Measurements from ENCODE around the gene PDGFRB.

PDGFRB gene

DNA sequence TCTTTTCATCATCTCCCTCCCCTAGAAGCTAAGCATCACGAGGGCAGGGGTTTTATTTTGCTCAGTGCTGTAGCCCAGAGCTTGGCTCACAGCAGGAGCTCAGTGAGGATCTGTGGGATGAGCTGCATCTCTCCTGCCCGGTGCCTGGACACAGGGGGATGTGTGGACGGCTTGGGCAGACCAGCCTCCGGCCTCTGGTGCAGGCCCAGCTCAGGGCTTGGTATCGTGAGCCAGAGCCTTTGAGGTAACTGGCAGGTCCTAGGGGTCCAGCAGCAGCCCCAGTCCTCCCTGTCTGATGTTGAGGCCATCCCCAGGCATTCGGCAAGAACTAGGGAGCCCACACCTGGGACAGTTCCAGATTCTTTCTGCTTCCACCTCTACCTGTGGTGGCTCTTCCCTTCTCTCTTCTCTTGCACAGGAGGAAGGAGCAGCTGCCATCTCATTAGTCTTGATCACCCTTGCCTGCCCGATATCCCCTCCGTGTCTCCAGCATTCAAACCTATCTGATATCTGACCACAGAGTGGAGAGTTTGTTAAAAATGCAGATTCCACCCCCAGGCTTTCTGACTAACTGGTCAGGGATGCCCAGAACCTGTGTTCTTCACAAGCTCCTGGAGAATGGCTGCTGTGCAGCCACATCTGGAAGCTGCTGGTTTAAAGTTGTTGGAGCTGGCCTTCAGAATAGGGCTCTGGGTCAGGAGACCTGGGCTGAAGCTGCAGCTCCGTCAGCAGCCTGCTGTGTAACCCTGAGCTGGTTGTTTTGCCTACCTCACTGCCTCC, 26.3 kb upstream of the PDGFRB start:
- no peak for DNase-seq

DNA sequence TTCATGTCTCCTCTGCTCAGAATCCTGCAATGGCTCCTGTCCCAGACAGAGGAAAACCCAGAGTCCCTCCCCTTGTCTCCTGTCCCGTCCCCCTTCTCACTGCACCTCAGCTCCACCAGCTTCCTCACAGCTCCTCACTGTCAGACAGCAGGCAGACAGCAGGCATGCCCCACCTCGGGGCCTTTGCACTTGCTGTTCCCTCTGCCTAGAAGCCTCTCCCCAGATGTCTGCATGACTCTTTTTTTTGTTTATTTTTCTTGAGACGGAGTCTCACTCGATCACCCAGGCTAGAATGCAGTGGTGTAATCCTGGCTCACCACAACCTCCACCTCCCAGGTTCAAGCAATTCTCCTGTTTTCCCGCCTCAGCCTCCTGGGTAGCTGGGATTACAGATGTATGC, 25.4 kb upstream of the PDGFRB start:
- no peak for DNase-seq

DNA sequence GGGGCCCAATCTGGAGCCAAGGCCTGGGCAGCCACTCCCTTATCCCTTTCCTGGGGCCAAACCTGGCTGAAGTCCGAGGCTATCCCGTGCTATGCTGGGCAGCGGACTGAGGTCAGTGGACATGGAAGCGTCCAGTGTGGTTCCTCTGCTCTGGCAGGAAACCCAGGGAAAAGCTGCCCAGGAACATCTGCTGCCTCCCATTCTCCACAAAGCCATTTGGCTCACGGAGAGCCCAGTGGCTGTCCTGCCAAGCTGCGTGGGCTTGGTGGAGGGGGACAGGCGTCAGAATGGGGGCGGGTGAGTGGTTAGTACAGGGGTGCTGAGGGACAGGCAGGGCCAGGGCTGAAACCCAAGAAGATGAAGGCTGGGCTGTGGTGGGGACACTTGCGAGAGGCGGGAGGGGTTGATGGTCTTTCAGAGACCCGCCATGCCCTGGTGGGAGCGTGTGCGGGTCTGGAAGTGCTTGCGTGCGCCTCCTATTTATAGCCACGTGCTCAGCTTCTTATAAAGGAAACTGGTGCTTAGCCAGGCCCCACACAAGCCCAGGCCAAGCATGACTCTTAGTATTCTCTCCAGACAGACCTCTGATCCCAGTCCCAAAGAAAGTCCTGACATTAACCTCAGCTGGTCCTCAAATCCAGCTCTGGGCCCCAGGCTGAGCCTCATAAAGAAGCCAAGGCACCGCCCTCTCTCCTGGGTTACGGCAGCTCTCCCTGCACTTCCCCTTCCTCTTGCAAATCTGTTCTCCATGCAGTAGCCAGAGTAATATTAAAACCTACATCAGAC, 24.8 kb upstream of the PDGFRB start:
- no peak for DNase-seq

DNA sequence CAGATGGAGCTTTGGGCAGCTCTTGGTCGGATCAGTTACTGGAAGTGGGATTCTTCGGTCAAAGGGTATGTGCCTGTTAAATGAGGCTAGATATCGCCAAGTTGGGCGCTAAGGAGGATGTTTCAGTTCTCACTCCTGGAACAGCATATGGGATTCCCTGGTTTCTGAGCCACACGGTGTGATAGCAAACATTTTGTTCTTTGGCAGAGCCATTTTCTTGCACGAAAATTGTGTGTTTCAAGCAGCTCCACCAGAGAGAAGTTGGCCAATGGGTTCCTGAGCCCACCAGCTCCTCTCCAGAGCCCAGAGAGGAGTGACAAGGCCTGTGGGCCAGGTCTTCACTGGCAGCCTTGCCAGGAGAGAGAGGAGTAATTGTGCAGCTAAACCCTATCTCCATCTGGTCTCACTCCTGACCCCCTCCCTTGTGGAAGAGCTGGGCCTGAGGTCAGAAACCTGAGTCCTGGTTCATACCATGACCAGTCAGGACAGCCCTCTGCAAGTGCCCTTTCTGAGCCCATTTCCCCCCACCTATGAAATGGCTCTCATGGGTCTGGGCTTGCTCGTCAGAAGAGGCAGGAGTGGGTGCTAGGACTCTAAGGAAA, 23.5 kb upstream of the PDGFRB start:
- DNase-seq, result no peak

DNA sequence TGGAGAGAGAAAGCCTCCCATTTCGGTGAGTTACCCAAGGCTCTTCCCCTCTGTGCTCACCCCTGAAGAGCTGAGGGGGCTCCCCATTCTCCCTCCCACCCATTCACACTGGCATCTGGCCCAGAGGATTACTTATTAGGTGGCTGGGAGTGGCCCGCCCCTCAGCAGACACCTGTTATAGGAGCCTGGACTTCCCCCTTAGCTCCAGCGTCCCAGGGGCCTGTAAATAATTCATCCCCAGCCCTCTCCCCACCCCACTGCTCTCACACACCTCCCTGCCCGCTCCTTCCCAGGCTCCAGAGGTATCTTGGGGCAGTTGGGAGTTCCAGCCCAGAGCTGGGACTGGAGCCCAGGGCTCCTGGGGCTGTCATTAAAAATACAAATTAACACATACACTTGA, 22.6 kb upstream of the PDGFRB start:
- DNase-seq, result no peak

DNA sequence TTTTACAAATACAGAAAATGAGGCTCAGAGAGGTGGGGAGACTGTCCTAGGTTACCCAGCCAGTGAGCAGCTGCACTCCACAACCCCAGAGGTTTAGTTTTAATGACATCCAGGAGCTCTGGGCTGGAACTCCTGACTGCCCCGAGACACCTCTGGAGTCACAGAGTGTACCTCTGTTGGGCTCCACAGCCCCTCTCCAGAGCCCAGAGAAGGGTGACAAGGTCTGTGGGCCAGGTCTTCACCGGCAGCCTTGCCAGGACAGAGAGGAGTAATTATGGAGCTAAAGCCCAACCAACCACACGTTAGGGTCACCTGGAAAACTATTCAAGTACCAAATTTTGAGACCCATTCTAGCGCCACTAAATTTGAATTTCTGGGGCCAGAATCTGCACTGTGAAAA, 22.1 kb upstream of the PDGFRB start:
- no peak for DNase-seq

DNA sequence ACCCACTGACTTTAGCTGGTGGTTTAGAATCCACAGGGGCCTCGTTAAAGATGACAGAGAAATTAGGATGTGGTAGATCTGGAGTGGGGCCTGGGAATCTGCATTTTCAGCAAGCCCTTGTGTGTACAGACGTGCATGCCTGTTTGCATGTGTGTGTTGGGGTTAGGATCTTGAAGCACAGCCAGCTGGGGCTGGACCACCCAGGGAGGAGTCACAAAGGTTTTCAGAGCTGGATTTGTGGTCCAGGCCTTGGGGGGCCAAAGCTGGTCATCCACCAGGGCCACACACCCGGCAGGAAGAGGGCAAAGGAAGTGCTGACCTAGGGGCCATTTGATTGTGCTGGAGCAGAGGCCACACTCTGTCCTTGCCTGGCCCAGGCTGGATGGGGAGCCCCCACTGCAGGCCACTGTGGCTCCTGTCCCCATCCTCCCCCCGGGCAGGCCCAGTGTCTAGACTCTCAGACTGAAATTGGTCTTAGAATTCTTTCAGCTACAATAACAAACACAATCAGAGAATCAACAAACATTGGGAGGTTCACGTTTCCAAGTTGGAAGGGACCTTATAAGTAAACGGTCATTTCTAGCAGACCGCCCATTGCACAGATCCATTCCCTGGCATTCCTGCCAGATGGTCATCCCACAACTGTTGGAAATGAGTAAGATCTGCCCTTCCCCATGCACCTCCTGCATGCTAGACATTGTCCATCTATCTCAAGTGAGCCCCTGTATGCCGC, 21.3 kb upstream of the PDGFRB start:
- DNase-seq, result no peak

DNA sequence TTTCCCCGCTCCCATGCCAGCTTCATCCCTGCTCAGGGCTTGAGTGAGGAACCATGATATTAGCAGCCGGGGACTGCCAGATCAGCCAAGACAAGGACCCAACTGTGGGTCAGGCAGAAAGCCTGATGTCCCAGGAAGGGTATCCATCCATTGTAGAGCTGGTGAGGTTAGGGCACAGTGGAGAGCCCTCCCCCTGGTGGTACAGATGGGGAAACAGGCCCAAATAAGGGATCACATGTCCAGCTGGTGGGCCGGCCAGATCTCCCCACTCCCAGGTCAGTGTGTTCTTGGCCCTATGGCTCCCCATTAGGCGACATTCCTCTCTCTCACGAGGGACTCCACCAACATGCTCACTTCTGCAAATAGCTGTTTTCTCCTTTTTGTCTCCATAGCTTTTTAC, 19.9 kb upstream of the PDGFRB start:
- no peak for DNase-seq

DNA sequence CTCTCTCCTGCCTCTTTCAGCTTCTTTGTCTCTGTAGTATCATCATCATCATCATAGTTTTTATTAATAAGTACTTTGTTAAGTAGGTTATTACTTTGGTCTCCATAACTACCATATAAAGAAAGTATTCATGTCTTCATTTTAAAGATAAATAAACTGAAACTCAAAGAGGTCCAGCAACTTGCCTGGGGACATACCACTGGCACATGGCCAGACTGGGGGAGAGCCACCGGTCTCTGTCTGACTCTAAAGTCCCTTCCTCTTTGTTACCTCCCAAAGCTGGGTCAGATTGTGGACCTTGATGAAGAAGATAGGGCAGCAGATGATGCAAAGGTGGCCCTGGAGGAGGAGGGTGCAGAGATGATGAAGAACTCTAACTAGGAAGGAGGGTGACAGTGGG, 19.4 kb upstream of the PDGFRB start:
- DNase-seq, result no peak

DNA sequence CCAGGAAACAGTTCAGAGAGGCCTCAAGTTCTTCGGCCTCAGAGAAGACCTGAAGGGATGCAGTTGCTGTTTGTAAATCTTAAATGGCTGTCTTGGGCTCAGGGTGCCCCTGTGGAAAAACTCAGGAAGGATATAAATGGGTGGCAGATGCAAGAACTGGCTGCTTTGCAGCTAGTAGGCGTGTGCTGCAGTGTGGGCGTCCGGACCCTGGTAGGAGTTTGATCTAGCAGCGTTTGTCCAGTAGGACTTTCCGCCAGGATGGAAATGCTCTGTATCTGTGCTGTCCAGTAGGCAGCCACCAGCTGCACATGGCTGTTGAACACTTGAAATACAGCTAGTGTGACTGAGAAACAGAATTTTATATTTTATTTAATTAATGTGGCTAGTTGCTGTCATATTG, 18.6 kb upstream of the PDGFRB start:
- no peak for DNase-seq

DNA sequence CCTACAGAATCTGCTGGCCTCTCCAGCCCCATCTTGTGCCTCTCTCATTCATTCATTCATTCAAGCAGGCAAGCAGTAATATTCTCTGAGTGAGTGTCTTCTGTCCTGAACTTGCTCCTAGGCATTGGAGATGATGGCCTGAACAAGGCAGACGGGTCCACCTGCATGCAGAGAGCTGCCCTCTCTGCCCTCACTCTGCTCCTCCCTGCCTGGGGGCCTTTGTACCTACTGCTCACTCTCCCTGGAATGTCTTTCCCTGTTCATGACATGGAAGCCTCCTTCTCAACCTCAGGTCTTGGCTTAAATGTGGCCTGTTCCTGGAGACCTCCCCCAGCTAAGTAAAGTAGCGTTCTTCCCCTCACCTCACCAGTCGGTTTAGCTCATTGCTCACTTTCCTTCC, 17.5 kb upstream of the PDGFRB start:
- no peak for DNase-seq

DNA sequence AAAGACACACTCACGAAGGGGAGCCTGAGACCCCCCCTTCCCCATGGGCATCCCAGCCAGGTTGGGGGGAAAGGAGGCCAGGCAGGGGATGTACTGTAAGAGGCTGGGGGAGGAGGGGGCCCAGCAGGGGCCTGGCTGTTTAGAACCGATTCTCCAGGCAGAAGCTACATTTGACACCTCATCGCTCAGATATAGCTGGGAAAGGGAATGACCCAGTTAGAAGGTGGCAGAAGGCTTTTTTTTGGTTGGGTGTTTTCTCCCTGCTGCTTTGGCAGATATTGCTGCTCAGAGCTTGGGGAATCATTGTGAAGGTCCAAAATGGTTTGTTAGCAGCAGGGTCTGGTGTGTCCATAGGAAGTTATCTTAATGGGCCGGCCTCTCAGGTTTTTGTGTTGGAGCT, 16.9 kb upstream of the PDGFRB start:
- DNase-seq, result no peak

DNA sequence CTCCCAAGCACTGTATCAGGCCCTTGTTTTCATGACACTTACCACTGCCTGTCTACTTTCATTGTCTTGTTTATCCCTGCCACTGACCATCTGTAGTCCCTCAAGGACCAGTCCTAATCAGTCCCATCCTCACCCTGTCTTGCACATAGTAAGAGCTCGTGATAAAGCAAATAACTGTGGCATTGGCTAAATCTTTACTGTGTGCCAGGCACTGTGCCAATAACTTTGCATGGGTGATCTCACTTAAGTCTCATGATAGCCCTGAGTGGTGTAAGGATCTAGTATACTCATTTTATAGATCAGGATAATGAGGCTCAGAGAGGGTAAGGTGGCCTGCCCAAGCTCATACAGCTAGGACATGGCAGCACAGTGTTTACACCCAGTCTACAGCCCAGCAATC, 16.5 kb upstream of the PDGFRB start:
- DNase-seq, result no peak

DNA sequence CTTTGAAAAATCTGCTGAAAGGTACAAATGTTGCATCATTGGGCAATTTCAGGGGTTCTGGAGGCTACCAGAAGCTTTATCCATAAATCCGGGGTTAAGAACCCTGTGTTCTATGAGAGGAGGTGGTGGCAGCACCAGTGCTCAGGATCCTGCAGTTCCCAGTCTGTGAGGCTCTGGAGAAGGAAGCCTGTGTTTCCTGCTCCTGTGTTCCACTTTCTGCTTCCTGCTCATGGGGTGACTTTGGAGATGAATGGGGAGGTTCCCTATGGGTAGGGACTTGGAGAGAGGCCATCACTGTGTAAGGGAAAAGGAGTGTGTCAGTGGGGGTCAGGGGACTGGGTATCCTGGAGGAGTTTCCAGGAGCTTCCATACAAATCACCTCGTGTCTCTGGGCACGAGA, 13.2 kb upstream of the PDGFRB start:
- no peak for DNase-seq

DNA sequence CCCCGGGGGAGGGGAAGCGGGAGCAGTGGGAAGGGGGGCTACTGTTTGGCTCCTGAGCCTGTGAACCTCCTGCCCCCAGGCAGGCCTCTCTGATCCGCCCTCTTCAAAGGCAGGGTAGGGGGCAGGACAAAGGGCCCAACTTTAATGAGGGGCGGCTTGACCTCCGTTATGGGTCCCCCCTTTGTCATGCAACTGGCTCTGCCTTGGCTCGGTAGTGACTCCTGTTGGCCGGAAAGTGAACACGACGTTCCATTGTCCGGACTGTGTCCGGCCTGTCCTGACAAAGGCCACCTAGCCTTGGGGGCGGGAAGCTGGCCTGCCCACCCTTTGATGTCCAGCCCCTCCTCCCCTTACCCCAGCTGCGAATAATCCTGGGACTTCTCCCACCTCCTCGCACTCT, 12.3 kb upstream of the PDGFRB start:
- no peak for DNase-seq

DNA sequence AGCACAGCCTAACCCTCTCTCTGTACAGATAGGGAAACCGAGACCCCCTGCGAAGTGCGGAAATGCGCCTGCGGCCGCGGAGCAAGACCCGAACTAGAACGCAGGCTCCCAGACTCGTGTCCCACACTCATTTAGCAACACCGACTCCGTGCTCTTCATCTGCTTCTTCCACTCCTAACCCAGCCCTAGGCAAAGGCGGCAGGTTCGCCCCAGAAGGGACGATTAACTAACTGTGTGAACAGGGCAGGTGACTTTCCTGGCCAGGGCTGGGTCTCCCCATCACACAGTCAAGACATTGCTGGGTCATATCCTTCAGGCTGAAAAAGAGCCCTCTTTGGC, 11.8 kb upstream of the PDGFRB start:
- DNase-seq, result no peak

DNA sequence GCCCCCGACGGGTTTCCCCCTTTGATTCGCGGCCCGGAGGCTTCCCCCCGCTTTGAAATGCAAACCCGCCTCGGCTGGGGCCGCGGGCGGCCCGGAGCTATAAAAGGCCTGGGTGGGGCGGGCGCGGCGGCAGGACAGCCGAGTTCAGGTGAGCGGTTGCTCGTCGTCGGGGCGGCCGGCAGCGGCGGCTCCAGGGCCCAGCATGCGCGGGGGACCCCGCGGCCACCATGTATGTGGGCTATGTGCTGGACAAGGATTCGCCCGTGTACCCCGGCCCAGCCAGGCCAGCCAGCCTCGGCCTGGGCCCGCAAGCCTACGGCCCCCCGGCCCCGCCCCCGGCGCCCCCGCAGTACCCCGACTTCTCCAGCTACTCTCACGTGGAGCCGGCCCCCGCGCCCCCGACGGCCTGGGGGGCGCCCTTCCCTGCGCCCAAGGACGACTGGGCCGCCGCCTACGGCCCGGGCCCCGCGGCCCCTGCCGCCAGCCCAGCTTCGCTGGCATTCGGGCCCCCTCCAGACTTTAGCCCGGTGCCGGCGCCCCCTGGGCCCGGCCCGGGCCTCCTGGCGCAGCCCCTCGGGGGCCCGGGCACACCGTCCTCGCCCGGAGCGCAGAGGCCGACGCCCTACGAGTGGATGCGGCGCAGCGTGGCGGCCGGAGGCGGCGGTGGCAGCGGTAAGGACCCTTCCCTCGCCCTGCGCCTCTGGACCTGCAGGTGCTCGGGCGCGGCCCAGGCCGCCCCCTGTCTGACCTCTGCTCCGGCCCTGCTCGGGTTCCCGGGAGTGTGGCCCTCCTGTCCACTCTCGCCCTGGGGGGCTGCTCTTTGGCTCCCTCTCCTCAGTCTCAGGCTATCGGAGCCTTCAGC, 11.2 kb upstream of the PDGFRB start, which contains the start of gene CDX1:
CDX1 (plus strand) TSS at position 129 of the 862 bp plus-strand sequence; CDS start at position 228, 99 bp downstream.
- DNase-seq, result no peak

DNA sequence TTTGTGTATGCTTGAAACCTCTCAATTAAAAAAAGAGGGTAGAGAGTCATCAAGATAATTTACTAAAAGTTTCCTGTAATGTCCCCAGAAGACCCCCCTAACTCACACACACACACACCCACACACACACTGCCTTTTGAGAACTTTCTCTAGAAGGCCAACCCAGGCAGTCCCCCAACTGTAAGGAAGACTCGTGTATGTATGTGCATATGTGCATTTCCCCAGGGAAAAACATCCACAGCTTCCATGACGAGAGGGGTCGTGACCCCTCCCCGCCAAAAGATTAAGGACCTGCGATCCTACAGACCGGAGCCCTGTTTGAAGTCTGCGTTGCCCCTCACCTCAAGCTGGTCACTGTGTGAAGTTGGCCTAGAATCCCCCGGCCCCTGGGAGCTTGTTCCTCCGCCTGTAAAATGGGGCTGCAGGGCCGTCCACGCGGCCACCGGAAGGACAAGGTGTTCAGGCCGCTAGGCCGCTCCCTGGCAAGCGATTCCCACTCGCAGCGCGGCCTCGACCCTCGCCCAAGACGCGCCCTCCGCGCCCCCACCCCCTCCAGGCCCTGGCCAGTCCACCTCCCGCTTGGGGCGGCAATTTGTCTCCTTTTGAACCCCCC, 10.5 kb upstream of the PDGFRB start:
- DNase-seq, result no peak

DNA sequence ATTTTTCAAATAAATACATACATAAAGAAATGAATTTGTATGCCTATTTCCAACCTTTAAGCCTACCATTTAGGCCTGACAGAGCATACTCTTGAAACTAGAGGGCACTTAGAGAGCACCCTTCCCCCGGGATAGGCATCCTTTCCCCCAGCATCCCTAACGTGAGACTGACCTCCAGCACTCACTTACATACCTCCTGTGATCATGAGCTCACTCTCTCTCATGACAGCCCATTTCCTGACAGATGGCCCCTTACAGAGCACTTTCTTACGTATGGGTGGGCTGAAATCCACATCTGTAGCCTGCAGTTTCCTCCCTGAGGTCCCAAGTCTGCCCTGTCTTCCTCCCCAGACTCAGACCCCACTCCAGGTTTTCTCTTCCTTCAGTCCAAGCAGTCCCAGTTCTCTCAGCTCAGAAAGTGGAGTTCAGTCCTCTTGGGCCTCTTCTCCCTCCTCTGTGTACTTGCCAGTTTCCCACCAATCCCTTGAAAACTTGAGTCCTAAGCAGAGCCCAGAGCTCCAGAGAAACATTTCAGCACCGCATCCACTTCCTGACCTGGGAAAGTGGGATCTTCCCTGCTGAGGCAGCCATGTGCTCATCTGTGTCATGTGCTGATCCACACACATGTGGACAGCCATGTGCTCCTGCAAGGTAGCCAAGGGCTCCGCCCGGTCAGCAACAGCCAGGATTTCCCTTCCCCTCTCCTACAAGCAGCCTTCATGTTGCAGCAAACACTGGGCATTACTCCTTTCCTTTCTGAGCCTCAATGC, 8.8 kb upstream of the PDGFRB start:
- DNase-seq, result no peak

DNA sequence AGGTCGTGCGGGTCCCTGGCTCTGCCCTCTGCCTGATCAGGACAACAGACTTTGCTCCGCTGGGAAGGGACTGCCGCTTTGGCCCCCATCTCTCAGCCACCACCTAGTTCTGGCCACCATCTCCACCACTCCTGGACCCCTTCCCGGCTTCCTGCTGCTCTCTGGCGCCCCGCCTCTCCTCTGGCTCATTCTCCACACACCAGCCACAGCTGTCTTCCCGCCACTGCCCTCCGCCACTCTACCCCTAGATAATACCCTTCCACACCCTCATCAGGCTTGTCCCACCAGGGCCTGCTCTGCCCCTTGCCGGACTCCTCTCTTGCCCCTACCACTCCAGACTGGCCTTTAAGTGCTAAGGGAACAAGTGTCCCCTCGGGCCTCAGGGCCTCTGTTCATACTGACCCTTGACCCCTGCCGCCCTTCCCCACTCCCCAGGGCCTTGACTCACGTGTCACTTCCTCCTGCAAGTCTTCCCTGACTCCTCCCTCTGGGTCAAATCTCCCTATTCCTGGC, 8.0 kb upstream of the PDGFRB start:
- no peak for DNase-seq

DNA sequence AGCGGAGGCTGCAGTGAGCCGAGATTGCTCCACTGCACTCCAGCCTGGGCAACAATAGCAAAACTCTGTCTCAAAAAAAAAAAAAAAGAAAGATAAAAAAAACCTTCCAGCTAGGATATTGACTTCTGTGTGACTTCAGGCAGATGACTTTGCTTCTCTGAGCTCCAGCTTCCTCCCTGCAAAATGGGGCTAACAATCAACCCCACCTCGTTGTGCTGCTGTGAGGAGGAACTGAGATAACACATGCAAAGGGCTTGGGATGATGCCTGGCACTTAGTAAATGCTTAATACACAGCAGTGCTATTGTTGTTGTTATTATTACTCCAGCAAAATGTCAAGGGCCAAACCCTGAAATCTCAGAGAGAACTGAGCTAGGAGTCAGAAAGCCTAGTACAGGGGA, 7.4 kb upstream of the PDGFRB start:
- DNase-seq, result no peak

Measured in stimulated activated CD4-positive, alpha-beta T cell treated with anti-CD3 and anti-CD28 coated beads, Interleukin-12 subunit alpha, Interleukin-12 subunit beta, amount 100 ng/mL, for 4 hours (primary cell).